ENCODE data around the gene TPI1.
A peak's percentile ranks its signal among the peaks of the same experiment; 100 is the strongest.

Gene TPI1

GRCh38 chr12:6867413-6868210 is at the start of gene TPI1:
Gene TPI1, plus strand, starts transcription at chr12:6867531. Its CDS starts 36 bp downstream, at chr12:6867567.
- peak; percentile 82 for DNase-seq

GRCh38 chr12:6817662-6818157 is 49.6 kb upstream of the TPI1 start:
- DNase-seq = no peak

GRCh38 chr12:6818222-6818621 is 49.1 kb upstream of the TPI1 start:
- no peak for DNase-seq

- DNase-seq = no peak
These were observed 48.7 kb upstream of the TPI1 start for GRCh38 chr12:6818645-6819044.

GRCh38 chr12:6819106-6820030 is 48.0 kb upstream of the TPI1 start:
- no peak for DNase-seq

- no peak for DNase-seq
These were observed 47.2 kb upstream of the TPI1 start for GRCh38 chr12:6820166-6820565.

- peak; percentile 8 for DNase-seq
These were observed 45.5 kb upstream of the TPI1 start, which contains the start of gene GPR162 for GRCh38 chr12:6821591-6822425. Gene GPR162, plus strand, starts transcription at chr12:6821821. Its CDS starts 2,078 bp downstream, at chr12:6823899.

- no peak for DNase-seq
These were observed 44.8 kb upstream of the TPI1 start for GRCh38 chr12:6822426-6823135.

GRCh38 chr12:6823182-6824084 is 43.9 kb upstream of the TPI1 start:
- no peak for DNase-seq

GRCh38 chr12:6824085-6824775 is 43.1 kb upstream of the TPI1 start:
- no peak for DNase-seq

GRCh38 chr12:6824901-6825381 is 42.4 kb upstream of the TPI1 start:
- no peak for DNase-seq

- DNase-seq = peak; percentile 69
These were observed 41.8 kb upstream of the TPI1 start for GRCh38 chr12:6825398-6826124.

- DNase-seq = no peak
These were observed 41.1 kb upstream of the TPI1 start for GRCh38 chr12:6826125-6826733.

- no peak for DNase-seq
These were observed 40.4 kb upstream of the TPI1 start for GRCh38 chr12:6826734-6827436.

- DNase-seq = peak; percentile 14
These were observed 39.9 kb upstream of the TPI1 start for GRCh38 chr12:6827437-6827911.

GRCh38 chr12:6827982-6828780 is 39.1 kb upstream of the TPI1 start, which contains the start of gene P3H3:
Gene P3H3, plus strand, starts transcription at chr12:6828407. Its CDS starts 34 bp downstream, at chr12:6828441.
- no peak for DNase-seq
